BE2C (cell line): ENCODE measurements around the gene CDR2.

Source experiments
- DNase-seq: peaks from one replicate; pipeline ENCODE4 v3.0.0-alpha.2; 2020
- H3K27me3 ChIP-seq: fragments of 250-450 bp; sonication (Bioruptor Pico); 2 replicates; pipeline ENCODE4 v1.5.1; 2020; ENCODE audit warnings: mild to moderate bottlenecking
- H3K36me3 ChIP-seq: fragments of 250-450 bp; sonication (Bioruptor Pico); 2 replicates; pipeline ENCODE4 v1.5.1; 2020; ENCODE audit warnings: mild to moderate bottlenecking
- H3K4me1 ChIP-seq: fragments of 250-450 bp; sonication (Bioruptor Pico); 2 replicates; pipeline ENCODE4 v1.5.1; 2020
- H3K4me3 ChIP-seq: 2 replicates; pipeline ENCODE4 v1.5.1; 2011; ENCODE audit warnings: low read depth, low read length
- H3K9me3 ChIP-seq: fragments of 250-450 bp; sonication (Bioruptor Pico); 2 replicates; pipeline ENCODE4 v1.5.1; 2020
- CTCF ChIP-seq: IDR thresholded peaks from 2 replicates; pipeline ENCODE4 v1.5.1; 2012; ENCODE audit warnings: mild to moderate bottlenecking, low read depth, low read length

CDR2 gene

GRCh38 chr16:22328081-22328725 lies 46.2 kb downstream of the CDR2 start:
- TF ChIP-seq CTCF, result no peak
- Histone ChIP-seq H3K36me3 (peaks cover 51% of the 10 kb centered on the region), H3K4me3 (no peak overlapping the region)

GRCh38 chr16:22327446-22327775 lies 47.0 kb downstream of the CDR2 start:
- no peak overlapping the region for H3K4me3 ChIP-seq
- no peaks in the 10 kb centered on the region for H3K27me3 ChIP-seq
- no peak for TF ChIP-seq CTCF
- DNase-seq, result no peak
- H3K9me3 ChIP-seq, result no peaks in the 10 kb centered on the region
- no peaks in the 10 kb centered on the region for H3K4me1 ChIP-seq
- H3K36me3 ChIP-seq, result peaks cover 50% of the 10 kb centered on the region

More at GRCh38 chr16:22328081-22328725, 46.2 kb downstream of the CDR2 start:
- DNase-seq, result no peak
- Histone ChIP-seq H3K9me3 (no peaks in the 10 kb centered on the region), H3K4me1 (no peaks in the 10 kb centered on the region), H3K27me3 (no peaks in the 10 kb centered on the region)

- Histone ChIP-seq H3K9me3 (no peaks in the 10 kb centered on the region), H3K4me3 (no peak overlapping the region), H3K4me1 (no peaks in the 10 kb centered on the region), H3K36me3 (peaks cover 48% of the 10 kb centered on the region), H3K27me3 (no peaks in the 10 kb centered on the region)
- no peak for DNase-seq
- no peak for TF ChIP-seq CTCF
Measured at GRCh38 chr16:22326771-22327445, 47.5 kb downstream of the CDR2 start.

- Histone ChIP-seq H3K4me3 (no peak overlapping the region), H3K9me3 (no peaks in the 10 kb centered on the region), H3K36me3 (peaks cover 47% of the 10 kb centered on the region), H3K27me3 (no peaks in the 10 kb centered on the region), H3K4me1 (no peaks in the 10 kb centered on the region)
- no peak for TF ChIP-seq CTCF
- DNase-seq, result no peak
Measured at GRCh38 chr16:22326369-22326652, 48.1 kb downstream of the CDR2 start.

GRCh38 chr16:22325598-22326368 lies 48.6 kb downstream of the CDR2 start:
- H3K36me3 ChIP-seq, result peaks cover 46% of the 10 kb centered on the region

More at GRCh38 chr16:22325598-22326368, 48.6 kb downstream of the CDR2 start:
- Histone ChIP-seq H3K9me3 (no peaks in the 10 kb centered on the region), H3K4me1 (no peaks in the 10 kb centered on the region), H3K4me3 (no peak overlapping the region), H3K27me3 (no peaks in the 10 kb centered on the region)
- DNase-seq, result no peak
- TF ChIP-seq CTCF, result no peak
